SIG-M5 treated with dmso at 0.1 percent for 504 hours (cell line): ENCODE data around the gene CCDC33.

Experiments used
- DNase-seq: peaks from one replicate; lab custom pipeline; 2025; ENCODE audit not compliant: unreplicated experiment; lab: John Stamatoyannopoulos, UW

The CCDC33 gene

DNA sequence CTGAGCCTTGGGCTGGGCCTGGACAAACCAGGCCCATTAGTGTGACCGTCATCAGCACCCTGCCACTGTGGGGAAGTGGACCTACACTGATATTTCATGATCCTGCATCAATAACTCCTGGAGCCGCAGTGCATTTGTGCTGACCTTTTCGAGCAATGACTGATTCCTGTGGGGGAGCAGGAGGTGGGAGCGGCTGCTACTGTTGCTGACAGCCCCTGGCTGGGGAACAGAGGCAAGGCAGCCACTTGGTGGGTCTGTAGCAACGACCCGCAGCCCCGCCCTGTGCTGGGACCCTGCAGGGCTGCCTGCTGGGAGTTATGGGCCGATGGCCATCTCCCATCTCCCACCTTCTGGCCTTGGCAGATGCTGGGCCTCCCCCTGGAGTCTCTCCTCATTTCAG is 42.1 kb downstream of the CCDC33 start:
- no peak for DNase-seq

DNA sequence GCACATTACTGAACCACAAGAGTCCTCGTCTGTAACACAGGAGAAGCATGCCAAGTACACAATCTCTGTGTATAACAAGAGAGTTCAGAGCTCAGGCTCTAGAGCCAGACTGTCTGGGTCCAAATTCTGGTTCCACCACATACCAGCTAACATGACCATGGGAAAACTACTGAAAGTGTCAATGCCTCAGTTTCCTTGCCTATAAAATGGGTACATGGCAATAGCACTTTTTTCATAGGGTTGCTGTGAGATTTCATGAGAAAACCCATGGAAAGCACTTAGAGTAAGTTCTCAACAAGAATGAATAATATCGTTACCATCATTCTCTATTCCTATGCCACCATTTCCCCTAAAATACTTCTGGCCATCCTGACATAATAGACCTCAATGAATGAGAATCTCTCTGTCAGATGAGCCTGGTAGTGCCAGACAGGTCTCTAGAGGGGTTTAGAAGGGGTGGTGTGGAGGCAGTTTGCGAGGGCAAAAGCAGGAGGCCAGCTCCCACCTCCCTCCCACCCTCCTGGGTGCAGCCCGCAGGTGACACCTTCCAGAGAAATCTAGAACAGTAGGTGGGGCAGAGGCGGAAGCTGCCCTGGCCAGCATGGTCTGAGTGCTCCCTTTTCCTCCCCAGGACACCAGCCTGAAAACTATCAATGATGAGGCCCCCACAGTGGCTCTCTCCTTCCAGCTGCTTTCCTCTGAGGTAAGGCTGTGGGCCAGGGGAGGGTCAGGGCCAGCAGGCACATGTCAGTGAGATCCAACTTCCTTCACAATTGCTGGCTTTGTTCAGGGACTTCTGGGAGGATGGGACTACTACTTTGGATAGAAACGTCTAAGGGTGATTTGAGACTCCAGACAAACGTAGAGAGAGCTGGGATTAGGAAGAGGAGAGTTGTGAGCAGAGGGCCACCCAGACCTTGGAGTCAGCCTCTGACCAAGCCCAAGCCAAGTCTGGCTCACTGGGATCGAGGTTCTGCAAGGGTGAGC is 45.3 kb downstream of the CCDC33 start:
- DNase-seq: no peak

DNA sequence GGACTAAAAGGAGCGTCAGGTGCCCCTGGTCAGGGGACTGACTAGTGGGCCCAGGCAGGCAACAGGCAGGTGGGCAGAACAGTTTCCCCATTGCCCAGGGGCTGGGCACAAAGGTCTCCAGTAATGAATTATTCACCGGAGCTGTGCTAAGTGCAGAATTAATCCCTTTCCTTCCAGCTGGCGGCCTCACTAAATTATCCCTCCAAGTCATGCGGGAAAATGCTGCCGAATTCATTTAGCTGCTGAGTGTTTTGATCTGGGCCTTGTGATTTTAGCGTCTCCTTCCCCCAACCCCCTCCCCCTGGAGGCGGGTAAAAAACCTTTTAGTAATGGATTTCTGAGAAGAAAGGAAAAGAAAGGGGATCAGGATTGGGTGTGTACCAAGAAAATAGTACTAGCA is 47.2 kb downstream of the CCDC33 start:
- DNase-seq: no peak

DNA sequence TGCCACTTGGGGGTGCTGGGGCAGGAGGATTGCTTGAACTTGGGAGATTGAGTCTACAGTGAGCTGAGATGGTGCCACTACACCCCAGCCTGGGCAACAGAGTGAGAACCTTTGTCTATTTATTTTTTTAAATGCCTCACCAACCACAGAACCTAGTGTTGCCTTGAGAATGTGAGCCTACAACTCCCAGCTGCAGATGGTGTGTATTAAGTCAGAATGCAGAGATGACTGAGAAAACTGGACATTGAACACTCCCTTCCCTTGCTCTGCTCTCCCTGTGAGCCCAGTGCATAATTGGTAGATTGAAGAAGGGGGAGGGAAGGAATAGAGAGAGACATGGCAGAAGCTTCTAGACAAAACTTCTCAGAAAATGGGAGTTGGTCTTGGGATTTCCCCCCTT is 53.5 kb downstream of the CCDC33 start:
- DNase-seq: no peak

DNA sequence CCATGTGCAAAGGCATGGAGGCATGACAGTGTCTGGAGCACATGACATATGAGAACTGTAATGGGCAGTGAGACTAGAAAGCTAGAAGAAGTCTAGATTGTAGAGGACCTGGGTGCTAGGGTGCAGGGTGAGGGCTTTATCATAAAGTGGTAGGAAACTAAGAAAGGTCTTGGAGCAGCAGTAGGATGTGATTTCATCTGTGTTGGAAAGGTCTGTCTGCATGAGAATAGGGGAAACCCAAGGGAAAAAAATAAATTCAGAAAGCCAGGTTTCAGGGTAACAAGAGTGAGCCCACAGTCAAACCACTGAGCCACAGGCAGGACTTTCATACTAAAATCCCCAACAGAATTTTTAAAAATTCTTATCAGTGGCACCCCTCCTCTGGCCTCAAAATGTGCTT is 54.5 kb downstream of the CCDC33 start:
- DNase-seq: no peak

GRCh38 chr15:74291101-74292071 is 55.3 kb downstream of the CCDC33 start:
- DNase-seq: peak; percentile 63

GRCh38 chr15:74293021-74293810 is 57.1 kb downstream of the CCDC33 start:
- no peak for DNase-seq

DNA sequence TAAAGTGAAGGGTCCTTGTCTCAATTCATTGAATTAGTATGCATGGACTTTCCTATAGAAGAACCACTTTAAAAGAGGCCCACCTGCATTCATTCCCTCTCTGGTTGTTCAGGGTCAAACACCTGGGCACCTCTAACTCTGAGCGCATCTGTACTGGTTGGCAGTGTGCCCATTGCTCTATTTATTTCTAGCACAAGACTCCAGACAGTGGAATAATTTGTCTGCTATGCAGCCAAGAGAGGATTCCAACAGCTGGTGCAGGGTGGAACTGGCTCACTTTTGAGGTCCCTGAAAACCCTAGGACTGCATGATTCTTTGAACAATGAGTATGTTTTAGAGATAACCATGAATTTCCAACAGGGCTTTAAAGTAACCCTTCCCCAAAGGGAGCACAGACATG is 57.9 kb downstream of the CCDC33 start:
- no peak for DNase-seq

GRCh38 chr15:74295800-74296199 is 59.7 kb downstream of the CCDC33 start:
- DNase-seq: no peak

GRCh38 chr15:74297887-74298286 is 61.8 kb downstream of the CCDC33 start:
- no peak for DNase-seq

DNA sequence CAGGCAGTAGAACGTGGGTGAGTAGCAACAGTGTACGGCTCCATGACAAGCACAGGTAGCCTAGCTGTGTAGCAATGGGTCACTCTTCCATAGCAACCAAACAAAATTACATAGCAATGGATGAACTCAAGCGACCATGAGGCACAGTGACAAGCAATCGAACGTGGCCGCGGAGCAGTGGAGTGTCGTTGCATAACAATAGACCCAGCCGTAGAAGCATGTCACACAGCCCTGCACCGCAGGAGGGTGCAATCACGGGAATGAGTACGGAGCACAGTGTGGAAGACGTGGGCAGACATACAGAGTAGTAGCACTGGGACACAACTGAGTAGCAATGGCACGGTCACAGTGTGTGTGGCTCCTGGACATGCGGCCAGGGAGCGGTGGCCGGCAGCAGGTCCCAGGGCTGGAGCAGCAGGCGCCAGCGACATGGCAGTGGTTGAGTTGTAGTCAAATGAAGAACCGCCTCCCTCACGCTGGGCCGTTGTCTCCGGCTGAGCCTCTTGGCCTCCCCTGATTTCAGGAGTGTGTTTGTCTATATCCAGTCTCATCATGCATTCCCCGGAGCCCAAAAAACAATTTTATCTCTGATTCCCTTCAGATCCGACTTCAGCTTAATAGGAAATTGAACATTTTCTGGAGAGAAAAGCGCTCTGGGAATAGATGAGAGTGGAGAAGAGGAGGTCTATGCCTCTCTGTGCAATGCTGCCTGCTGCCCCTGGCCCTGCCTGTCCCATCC is 64.1 kb downstream of the CCDC33 start:
- no peak for DNase-seq

DNA sequence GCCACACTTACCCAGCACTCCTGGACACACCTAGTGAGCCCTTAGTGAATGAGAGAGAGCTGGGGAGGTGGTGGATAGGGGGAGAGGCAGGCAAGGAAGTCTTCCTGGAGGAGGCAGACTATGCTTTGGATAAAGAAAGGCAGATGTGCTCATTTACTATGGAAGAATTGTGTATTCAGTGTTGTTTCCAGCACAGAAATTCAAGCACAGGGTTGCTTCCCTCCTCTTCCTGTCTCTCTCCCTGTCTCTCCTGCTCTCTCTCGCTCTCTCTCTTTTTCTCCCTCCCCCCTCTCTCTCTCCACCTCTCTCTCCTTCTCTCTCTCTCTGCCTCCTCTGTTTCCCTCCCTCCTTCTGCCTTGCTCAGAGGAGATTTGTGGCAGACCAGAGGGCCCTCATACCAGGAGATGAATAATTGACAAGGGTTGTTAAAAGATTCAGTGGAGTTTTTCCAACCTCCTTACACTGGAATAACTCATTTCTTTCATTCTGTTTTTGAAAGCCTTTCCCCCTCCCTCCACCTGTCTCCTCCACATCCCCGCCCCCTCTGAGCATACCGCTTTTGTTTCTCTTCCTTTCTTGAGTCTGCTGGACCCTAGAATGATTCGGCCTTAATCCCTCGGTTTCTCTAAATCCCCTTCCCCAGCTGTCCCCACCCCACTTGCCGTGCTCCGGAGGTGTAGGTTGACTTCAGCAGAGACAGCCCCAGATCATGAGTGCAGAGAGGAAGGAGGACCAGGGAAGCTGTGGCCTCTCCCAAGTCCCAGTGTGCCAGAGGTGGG is 65.6 kb downstream of the CCDC33 start:
- no peak for DNase-seq

GRCh38 chr15:74302821-74303359 is 66.8 kb downstream of the CCDC33 start:
- DNase-seq: no peak

GRCh38 chr15:74303741-74304309 is 67.7 kb downstream of the CCDC33 start:
- DNase-seq: no peak

GRCh38 chr15:74304431-74304830 is 68.3 kb downstream of the CCDC33 start:
- DNase-seq: no peak

DNA sequence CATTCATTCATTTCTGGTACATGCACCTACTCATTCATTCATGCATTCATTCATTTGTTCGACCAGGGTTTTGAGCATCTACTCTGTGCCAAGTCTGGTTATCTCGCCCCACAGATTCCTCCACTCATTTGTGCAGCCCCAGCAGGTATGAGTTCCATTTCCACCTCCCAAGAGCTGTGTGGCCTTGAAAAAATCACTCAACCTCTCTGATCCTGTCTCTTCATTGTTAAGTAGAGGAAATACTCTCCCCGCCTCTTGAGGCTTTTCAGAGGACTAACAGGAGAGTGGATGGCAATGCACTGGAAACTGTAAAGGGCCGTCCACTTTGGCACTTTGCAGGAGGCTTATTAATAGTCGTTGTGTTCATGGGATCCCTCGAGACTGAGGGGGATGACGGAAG is 69.6 kb downstream of the CCDC33 start:
- no peak for DNase-seq

DNA sequence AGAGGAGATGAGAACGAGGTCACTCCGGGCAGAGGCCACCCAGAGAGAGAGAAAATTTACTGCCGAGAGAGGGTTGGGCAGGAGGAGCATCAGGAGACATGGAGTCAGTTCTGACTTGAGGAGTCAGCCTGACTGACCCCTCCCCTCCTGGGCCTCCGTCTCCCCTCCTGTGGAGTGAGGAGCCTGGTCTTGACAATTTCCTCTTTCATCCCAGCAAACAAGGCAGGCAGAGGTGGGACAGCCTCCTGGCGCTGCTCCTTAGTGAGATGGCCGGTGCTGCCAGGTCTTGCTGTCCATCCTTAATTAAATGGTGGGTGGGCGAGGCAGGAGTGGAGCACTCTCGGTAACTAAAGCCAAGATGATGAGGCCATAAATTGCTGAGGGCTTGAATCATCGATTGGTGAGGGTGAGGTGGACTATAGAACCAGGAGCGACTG is 70.7 kb downstream of the CCDC33 start:
- no peak for DNase-seq
